Fibroblast of pulmonary artery (primary cell): ENCODE results near the gene OR6C76.
"Not testable (repeated sequence)": the region's sequence is repeated elsewhere in the genome, so short reads cannot be mapped to it uniquely, and the experiment has no call there.

Source experiments
- DNase-seq: peaks from one replicate; pipeline ENCODE4 v3.0.0-alpha.2; 2010; ENCODE audit warnings: low read depth
- H3K4me3 ChIP-seq: replicated peaks from 2 replicates; pipeline ENCODE4 v1.5.1; 2011; ENCODE audit warnings: low read depth, mild to moderate bottlenecking, control low read depth, low read length, moderate library complexity
- CTCF ChIP-seq: IDR thresholded peaks from 2 replicates; pipeline ENCODE4 v1.5.1; 2011; ENCODE audit warnings: mild to moderate bottlenecking, control low read depth, low read length, inconsistent platforms; ENCODE audit errors: missing control alignments

The OR6C76 gene

GRCh38 chr12:55416961-55417360 is 9.1 kb upstream of the OR6C76 start:
- TF ChIP-seq CTCF = no peak
- H3K4me3 ChIP-seq = no peak overlapping the region
- DNase-seq = no peak

GRCh38 chr12:55420307-55420962 is 5.6 kb upstream of the OR6C76 start:
- no peak for TF ChIP-seq CTCF
- no peak overlapping the region for H3K4me3 ChIP-seq
- DNase-seq = no peak

GRCh38 chr12:55428331-55429243 is 2.5 kb downstream of the OR6C76 start:
- no peak for DNase-seq
- TF ChIP-seq CTCF = no peak
- H3K4me3 ChIP-seq = no peak overlapping the region

DNA sequence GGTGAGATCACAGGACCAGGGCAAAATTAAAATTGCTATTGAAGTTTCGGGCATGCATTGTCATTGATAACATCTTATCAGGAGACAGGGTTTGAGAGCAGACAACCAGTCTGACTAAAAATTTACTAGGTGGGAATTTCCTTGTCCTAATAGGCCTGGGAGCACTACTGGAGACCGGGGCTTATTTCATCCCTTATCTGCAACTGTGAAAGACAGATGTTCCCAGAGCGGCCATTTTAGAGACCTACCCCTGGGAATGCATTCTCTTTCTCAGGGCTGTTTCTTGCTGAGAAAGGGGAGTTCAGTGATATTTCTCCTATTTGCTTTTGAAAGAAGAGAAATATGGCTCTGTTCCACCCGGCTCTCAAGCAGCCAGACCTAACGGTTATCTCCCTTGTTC is 15.2 kb downstream of the OR6C76 start:
- DNase-seq, H3K4me3 ChIP-seq: not testable (repeated sequence)

GRCh38 chr12:55443776-55444175 is 17.7 kb downstream of the OR6C76 start, which contains the start of gene OR6C2:
OR6C2 (plus strand) TSS chr12:55444076; CDS start chr12:55452214, 8,138 bp downstream.
- no peak within 1 kb of the TSS for H3K4me3 ChIP-seq
- DNase-seq = no peak
- no peak for TF ChIP-seq CTCF

GRCh38 chr12:55445357-55445756 is 19.3 kb downstream of the OR6C76 start:
- no peak overlapping the region for H3K4me3 ChIP-seq
- DNase-seq = no peak
- no peak for TF ChIP-seq CTCF

GRCh38 chr12:55446326-55446725 is 20.3 kb downstream of the OR6C76 start:
- DNase-seq = no peak
- TF ChIP-seq CTCF = no peak
- no peak overlapping the region for H3K4me3 ChIP-seq
